IMR-90 (cell line): Measurements from ENCODE around the gene IFNAR2. TPM values are rescaled to one million over a fixed set of nuclear protein-coding genes. Genes with fewer than 3 reads are reported as not detected.

Source experiments
- ATAC-seq: fragments of 200-7000 bp; cut with Tn5 transposase; 2 replicates; pipeline ENCODE4 v1.9.1; 2020; ENCODE audit warnings: low read depth, mild to moderate bottlenecking, moderate library complexity
- BruUV-seq: library from RNA; stranded (reverse); fragments of 400-500 nt; replicated peaks from 2 replicates; lab custom pipeline; 2021; lab: Mats Ljungman, UMichigan
- CTCF ChIA-PET: fragments of 300-600 bp; formaldehyde crosslinking; extraction: SDS; loops from one replicate; lab custom pipeline; 2021; ENCODE audit warnings: antibody characterized with exemption; lab: Yijun Ruan, JAX
- POLR2A ChIA-PET: fragments of 300-600 bp; sonication (Branson Sonifier 250); formaldehyde crosslinking; loops from one replicate; lab custom pipeline; 2022; ENCODE audit warnings: antibody characterized with exemption; ENCODE audit not compliant: unreplicated experiment; lab: Charles Lee
- DNase-seq: peaks from one replicate; pipeline ENCODE4 v3.0.0; 2013
- H2AFZ ChIP-seq: replicated peaks from 2 replicates; pipeline ENCODE3; 2013; ENCODE audit warnings: low read length, mild to moderate bottlenecking; ENCODE audit not compliant: poor library complexity
- H2AK5ac ChIP-seq: 2 replicates; pipeline ENCODE4 v1.6.1; 2013; ENCODE audit warnings: low read depth, low read length, inconsistent platforms
- H2AK9ac ChIP-seq: replicated peaks from 2 replicates; pipeline ENCODE3; 2013; ENCODE audit warnings: mild to moderate bottlenecking, low read depth, low read length, moderate library complexity; ENCODE audit not compliant: poor library complexity
- H2BK120ac ChIP-seq: 2 replicates; pipeline ENCODE4 v1.6.1; 2013; ENCODE audit warnings: low read depth, low read length, inconsistent platforms
- H2BK15ac ChIP-seq: 3 replicates; pipeline ENCODE4 v1.6.1; 2013; ENCODE audit warnings: low read depth, low read length, inconsistent platforms
- H2BK20ac ChIP-seq: 2 replicates; pipeline ENCODE4 v1.6.1; 2013; ENCODE audit warnings: low read depth, mild to moderate bottlenecking, inconsistent platforms, low read length, moderate library complexity
- H2BK5ac ChIP-seq: 2 replicates; pipeline ENCODE4 v1.6.1; 2013; ENCODE audit warnings: mild to moderate bottlenecking, low read depth, low read length, inconsistent platforms; ENCODE audit not compliant: poor library complexity, severe bottlenecking
- H3K14ac ChIP-seq: replicated peaks from 2 replicates; pipeline ENCODE4 v1.6.1; 2013; ENCODE audit warnings: low read depth, low read length, inconsistent platforms
- H3K18ac ChIP-seq: 2 replicates; pipeline ENCODE4 v1.6.1; 2013; ENCODE audit warnings: low read depth, low read length, control low read depth
- H3K23ac ChIP-seq: 2 replicates; pipeline ENCODE4 v1.6.1; 2013; ENCODE audit warnings: low read depth, low read length, inconsistent platforms
- H3K27ac ChIP-seq: 2 replicates; pipeline ENCODE4 v1.5.1; 2013; ENCODE audit warnings: mild to moderate bottlenecking, control low read depth, low read length; ENCODE audit not compliant: insufficient read depth
- H3K27me3 ChIP-seq: 2 replicates; pipeline ENCODE4 v1.6.1; 2013; ENCODE audit warnings: low read length; ENCODE audit not compliant: control insufficient read depth, insufficient read depth
- H3K36me3 ChIP-seq: 2 replicates; pipeline ENCODE4 v1.6.1; 2013; ENCODE audit warnings: low read length, mixed read lengths; ENCODE audit not compliant: control insufficient read depth, insufficient read depth
- H3K4ac ChIP-seq: 2 replicates; pipeline ENCODE4 v1.6.1; 2013; ENCODE audit warnings: low read depth, low read length, inconsistent platforms
- H3K4me1 ChIP-seq: 2 replicates; pipeline ENCODE4 v1.6.1; 2013; ENCODE audit warnings: low read length, mixed read lengths; ENCODE audit not compliant: control insufficient read depth, insufficient read depth
- H3K4me2 ChIP-seq: 2 replicates; pipeline ENCODE4 v1.6.1; 2013; ENCODE audit warnings: low read depth, mild to moderate bottlenecking, control low read depth, low read length, moderate library complexity
- H3K4me3 ChIP-seq: 2 replicates; pipeline ENCODE4 v1.5.1; 2013; ENCODE audit warnings: low read depth, mild to moderate bottlenecking, control low read depth, low read length, moderate library complexity; ENCODE audit not compliant: insufficient read depth
- H3K56ac ChIP-seq: 2 replicates; pipeline ENCODE4 v1.6.1; 2013; ENCODE audit warnings: low read length, inconsistent platforms; ENCODE audit not compliant: insufficient read depth; ENCODE audit errors: extremely low read depth
- H3K79me1 ChIP-seq, 2 experiments: 2 replicates each; pipeline ENCODE4 v1.6.1; 2013; ENCODE audit warnings: low read length in 2 of 2, inconsistent platforms in 1 of 2, low read depth in 1 of 2
- H3K9ac ChIP-seq: 2 replicates; pipeline ENCODE4 v1.6.1; 2013; ENCODE audit warnings: low read depth, low read length, control low read depth
- H3K9me1 ChIP-seq: 2 replicates; pipeline ENCODE4 v1.6.1; 2013; ENCODE audit warnings: low read length, inconsistent platforms; ENCODE audit not compliant: insufficient read depth
- H3K9me3 ChIP-seq: 2 replicates; pipeline ENCODE4 v1.6.1; 2013; ENCODE audit warnings: low read length; ENCODE audit not compliant: control insufficient read depth, insufficient read depth
- H4K20me1 ChIP-seq: 2 replicates; pipeline ENCODE4 v1.6.1; 2013; ENCODE audit warnings: low read length, inconsistent platforms; ENCODE audit not compliant: insufficient read depth
- H4K5ac ChIP-seq: 2 replicates; pipeline ENCODE4 v1.6.1; 2013; ENCODE audit warnings: mild to moderate bottlenecking, low read depth, low read length, control low read depth
- H4K8ac ChIP-seq, 2 experiments: 2 replicates each; pipeline ENCODE4 v1.6.1; 2013; ENCODE audit warnings: low read depth in 2 of 2, low read length in 2 of 2, control low read depth in 1 of 2, inconsistent platforms in 1 of 2
- H4K91ac ChIP-seq: 2 replicates; pipeline ENCODE4 v1.6.1; 2013; ENCODE audit warnings: low read depth, low read length, inconsistent platforms; ENCODE audit not compliant: insufficient read depth
- BHLHE40 ChIP-seq: fragments of 150-350 bp; IDR thresholded peaks from 2 replicates; pipeline ENCODE4 v1.6.1; 2016; ENCODE audit warnings: mild to moderate bottlenecking, low read depth, low read length
- CEBPB ChIP-seq: IDR thresholded peaks from 2 replicates; pipeline ENCODE4 v1.6.1; 2012; ENCODE audit warnings: low read depth, low read length, improper control_type of control experiment
- CHD1 ChIP-seq: IDR thresholded peaks from 2 replicates; pipeline ENCODE4 v1.6.1; 2012; ENCODE audit warnings: low read depth, low read length, improper control_type of control experiment
- FOS ChIP-seq: fragments of 150-350 bp; IDR thresholded peaks from 2 replicates; pipeline ENCODE4 v1.6.1; 2016; ENCODE audit warnings: low read depth, low read length
- MAFK ChIP-seq: IDR thresholded peaks from 2 replicates; pipeline ENCODE4 v1.6.1; 2012; ENCODE audit warnings: low read depth, low read length, improper control_type of control experiment
- MAZ ChIP-seq: IDR thresholded peaks from 2 replicates; pipeline ENCODE4 v1.6.1; 2012; ENCODE audit warnings: low read depth, mild to moderate bottlenecking, low read length, improper control_type of control experiment, moderate library complexity, borderline replicate concordance
- MXI1 ChIP-seq: IDR thresholded peaks from 2 replicates; pipeline ENCODE4 v1.6.1; 2012; ENCODE audit warnings: low read depth, mild to moderate bottlenecking, low read length, moderate library complexity, borderline replicate concordance
- NFE2L2 ChIP-seq: fragments of 150-350 bp; IDR thresholded peaks from 2 replicates; pipeline ENCODE4 v1.6.1; 2016; ENCODE audit warnings: low read depth, mild to moderate bottlenecking, low read length
- POLR2A ChIP-seq: IDR thresholded peaks from 2 replicates; pipeline ENCODE4 v1.6.1; 2012; ENCODE audit warnings: mild to moderate bottlenecking, low read depth, low read length
- RAD21 ChIP-seq: IDR thresholded peaks from 2 replicates; pipeline ENCODE4 v1.6.1; 2012; ENCODE audit warnings: low read length, improper control_type of control experiment
- RCOR1 ChIP-seq: IDR thresholded peaks from 2 replicates; pipeline ENCODE4 v1.6.1; 2012; ENCODE audit warnings: mild to moderate bottlenecking, low read length, improper control_type of control experiment; ENCODE audit not compliant: insufficient replicate concordance
- RFX5 ChIP-seq: IDR thresholded peaks from 2 replicates; pipeline ENCODE4 v1.8.0; 2012; ENCODE audit warnings: low read depth, mild to moderate bottlenecking, low read length, moderate library complexity
- SMC3 ChIP-seq: fragments of 150-350 bp; IDR thresholded peaks from 2 replicates; pipeline ENCODE4 v1.6.1; 2016; ENCODE audit warnings: low read depth, mild to moderate bottlenecking, antibody characterized with exemption, low read length, moderate library complexity
- WGBS, 2 experiments: methylation state at CpG; one replicate each; pipeline versions ENCODE4 v1.1.5 to v1.1.7; 2013; ENCODE audit warnings: missing lambda C conversion rate in 2 of 2; ENCODE audit not compliant: insufficient read length in 1 of 2; ENCODE audit errors: extremely low coverage in 2 of 2; 5-methylcytosine and 5-hydroxymethylcytosine counted together
- dilution Hi-C: fragments of 300-500 bp; cut with HindIII; formaldehyde crosslinking; loops from one replicate; pipeline ENCODE4 v1.14.3; 2018; ENCODE audit warnings: low sequenced_read_pairs; ENCODE audit not compliant: unreplicated experiment
- in situ Hi-C: fragments of 300-500 bp; cut with MboI; formaldehyde crosslinking; loops from 3 replicates; pipeline ENCODE4 v1.14.3; 2019; ENCODE audit warnings: low sequenced_read_pairs, inconsistent platforms, mixed read lengths
- intact Hi-C: fragments of 100-400 bp; cut with micrococcal nuclease; formaldehyde crosslinking; loops from 2 replicates; pipeline ENCODE4 v1.10.0; 2022
- polyA plus RNA-seq, 3 experiments: library from polyadenylated mRNA; depleted of rRNA; stranded (reverse); fragments of >200 nt; gene quantifications; 2 replicates each; pipeline ENCODE4 v1.2.3, GENCODE V29; 2012; ENCODE audit warnings: low replicate concordance in 1 of 3
- total RNA-seq: library from RNA; depleted of rRNA; stranded (reverse); fragments of >200 nt; gene quantifications from 2 replicates; pipeline ENCODE4 v1.2.3, GENCODE V29; 2012
- TF ChIP-seq, protein P1 (sequence below): fragments of 150-350 bp; IDR thresholded peaks from 2 replicates; pipeline ENCODE4 v1.6.1; 2016; ENCODE audit warnings: low read depth, mild to moderate bottlenecking, low read length, moderate library complexity, borderline replicate concordance
- TF ChIP-seq, protein P2 (sequence below): conservative IDR thresholded peaks from 2 replicates; pipeline ENCODE4 v1.5.1; 2012; ENCODE audit warnings: mild to moderate bottlenecking, low read depth, low read length, improper control_type of control experiment
- TF ChIP-seq, protein P3 (sequence below): fragments of 150-350 bp; IDR thresholded peaks from 2 replicates; pipeline ENCODE4 v1.6.1; 2017; ENCODE audit warnings: mild to moderate bottlenecking, antibody characterized with exemption, low read length, low read depth

IFNAR2 gene
- total and polyA plus RNA-seq, 2 of the 4 experiments (the other 2 are of a cell fraction): 6.3 to 13.9 TPM

DNA sequence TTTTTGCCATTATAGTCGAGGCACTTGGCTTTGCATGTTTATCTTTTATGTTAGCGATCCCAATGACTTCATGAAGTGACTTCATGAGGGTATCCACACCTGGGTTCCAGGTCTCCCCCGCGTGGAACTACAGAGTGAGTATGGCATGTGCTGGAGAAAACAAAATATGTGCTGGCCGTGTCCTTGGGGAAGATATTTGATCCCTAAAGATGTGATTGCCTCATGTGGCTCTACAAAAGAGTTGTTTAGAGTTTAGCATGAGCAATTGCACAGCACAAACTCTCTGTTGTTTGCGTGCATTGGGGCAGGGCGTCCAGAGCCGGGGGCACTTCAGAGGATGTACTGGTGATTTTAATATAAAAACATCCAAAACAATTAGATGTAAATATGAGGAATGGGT, 41.2 kb downstream of the IFNAR2 start:
- Histone ChIP-seq H2AK9ac (no peak overlapping the region), H3K9ac (no peak overlapping the region), H2AK5ac (no peak overlapping the region), H4K91ac (no peak overlapping the region), H4K20me1 (no peaks in the 10 kb centered on the region), H3K56ac (no peak overlapping the region), H3K27me3 (no peaks in the 10 kb centered on the region), H3K4me2 (no peak overlapping the region), H2BK20ac (no peak overlapping the region), H3K23ac (no peak overlapping the region), H3K36me3 (peaks cover 16% of the 10 kb centered on the region), H3K14ac (no peak overlapping the region), H3K18ac (no peak overlapping the region), H3K4ac (no peak overlapping the region), H3K4me1 (no peaks in the 10 kb centered on the region), H3K9me3 (no peaks in the 10 kb centered on the region), H3K27ac (no peak overlapping the region), H3K9me1 (peaks cover 3% of the 10 kb centered on the region; the same call in 1 of the 2 replicates), H2BK15ac (no peak overlapping the region), H2BK5ac (no peak overlapping the region), H4K5ac (no peak overlapping the region), H3K79me1 (peaks cover 22 to 37% of the 10 kb centered on the region in 2 experiments), H3K4me3 (no peak overlapping the region), H2AFZ (no peak overlapping the region), H2BK120ac (no peak overlapping the region), H4K8ac (no peak overlapping the region)
- ATAC-seq (no peak), DNase-seq (no peak)
- intact Hi-C loops: no loop called here
- dilution Hi-C loops: no loop called here
- ChIA-PET POLR2A (no interaction called here), CTCF (no interaction called here)
- WGBS, 2 experiments: 100% methylated on average over 5 of the region's 8 CpGs; no CpG with 5 or more reads in 1 of the 2 experiments
- in situ Hi-C loops: no loop called here
- BruUV-seq: no TSS peak
- TF ChIP-seq, protein P1, sequence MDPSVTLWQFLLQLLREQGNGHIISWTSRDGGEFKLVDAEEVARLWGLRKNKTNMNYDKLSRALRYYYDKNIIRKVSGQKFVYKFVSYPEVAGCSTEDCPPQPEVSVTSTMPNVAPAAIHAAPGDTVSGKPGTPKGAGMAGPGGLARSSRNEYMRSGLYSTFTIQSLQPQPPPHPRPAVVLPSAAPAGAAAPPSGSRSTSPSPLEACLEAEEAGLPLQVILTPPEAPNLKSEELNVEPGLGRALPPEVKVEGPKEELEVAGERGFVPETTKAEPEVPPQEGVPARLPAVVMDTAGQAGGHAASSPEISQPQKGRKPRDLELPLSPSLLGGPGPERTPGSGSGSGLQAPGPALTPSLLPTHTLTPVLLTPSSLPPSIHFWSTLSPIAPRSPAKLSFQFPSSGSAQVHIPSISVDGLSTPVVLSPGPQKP: no peak
- TF ChIP-seq POLR2A (no peak), CHD1 (no peak), RCOR1 (no peak), FOS (no peak), NFE2L2 (no peak), SMC3 (no peak), MAFK (no peak), MXI1 (no peak), RAD21 (no peak), RFX5 (no peak), CEBPB (no peak), MAZ (no peak), BHLHE40 (no peak)
- TF ChIP-seq, protein P2, sequence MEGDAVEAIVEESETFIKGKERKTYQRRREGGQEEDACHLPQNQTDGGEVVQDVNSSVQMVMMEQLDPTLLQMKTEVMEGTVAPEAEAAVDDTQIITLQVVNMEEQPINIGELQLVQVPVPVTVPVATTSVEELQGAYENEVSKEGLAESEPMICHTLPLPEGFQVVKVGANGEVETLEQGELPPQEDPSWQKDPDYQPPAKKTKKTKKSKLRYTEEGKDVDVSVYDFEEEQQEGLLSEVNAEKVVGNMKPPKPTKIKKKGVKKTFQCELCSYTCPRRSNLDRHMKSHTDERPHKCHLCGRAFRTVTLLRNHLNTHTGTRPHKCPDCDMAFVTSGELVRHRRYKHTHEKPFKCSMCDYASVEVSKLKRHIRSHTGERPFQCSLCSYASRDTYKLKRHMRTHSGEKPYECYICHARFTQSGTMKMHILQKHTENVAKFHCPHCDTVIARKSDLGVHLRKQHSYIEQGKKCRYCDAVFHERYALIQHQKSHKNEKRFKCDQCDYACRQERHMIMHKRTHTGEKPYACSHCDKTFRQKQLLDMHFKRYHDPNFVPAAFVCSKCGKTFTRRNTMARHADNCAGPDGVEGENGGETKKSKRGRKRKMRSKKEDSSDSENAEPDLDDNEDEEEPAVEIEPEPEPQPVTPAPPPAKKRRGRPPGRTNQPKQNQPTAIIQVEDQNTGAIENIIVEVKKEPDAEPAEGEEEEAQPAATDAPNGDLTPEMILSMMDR: no peak
- TF ChIP-seq, protein P3, sequence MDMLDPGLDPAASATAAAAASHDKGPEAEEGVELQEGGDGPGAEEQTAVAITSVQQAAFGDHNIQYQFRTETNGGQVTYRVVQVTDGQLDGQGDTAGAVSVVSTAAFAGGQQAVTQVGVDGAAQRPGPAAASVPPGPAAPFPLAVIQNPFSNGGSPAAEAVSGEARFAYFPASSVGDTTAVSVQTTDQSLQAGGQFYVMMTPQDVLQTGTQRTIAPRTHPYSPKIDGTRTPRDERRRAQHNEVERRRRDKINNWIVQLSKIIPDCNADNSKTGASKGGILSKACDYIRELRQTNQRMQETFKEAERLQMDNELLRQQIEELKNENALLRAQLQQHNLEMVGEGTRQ: no peak
